H1 (cell line): ENCODE data around the gene EGFLAM.

ENCODE experiments used
- BRCA1 ChIP-seq: IDR thresholded peaks from 2 replicates; pipeline ENCODE4 v1.6.1; 2012; ENCODE audit warnings: low read depth, low read length, improper control_type of control experiment
- CEBPB ChIP-seq: IDR thresholded peaks from 2 replicates; pipeline ENCODE4 v1.6.1; 2012; ENCODE audit warnings: low read depth, low read length
- CREB1 ChIP-seq: IDR thresholded peaks from 2 replicates; pipeline ENCODE4 v1.6.1; 2012; ENCODE audit warnings: inconsistent platforms
- CTBP2 ChIP-seq: IDR thresholded peaks from 2 replicates; pipeline ENCODE4 v1.7.0; 2011; ENCODE audit warnings: borderline replicate concordance, mild to moderate bottlenecking, moderate library complexity, mixed read lengths, low read length; ENCODE audit not compliant: insufficient read depth, insufficient read length
- EP300 ChIP-seq, 2 experiments: IDR thresholded peaks; 1 replicate in 1 of 2; 2 replicates in 1 of 2; pipeline ENCODE4 v1.6.1; 2011 to 2012; ENCODE audit warnings: low read depth in 2 of 2, low read length in 2 of 2, mild to moderate bottlenecking in 2 of 2, borderline replicate concordance in 1 of 2, inconsistent platforms in 1 of 2, moderate library complexity in 1 of 2
- EZH2 ChIP-seq: fragments of 200-600 bp; sonication (generic); IDR thresholded peaks from 2 replicates; pipeline ENCODE4 v1.7.1; 2012; ENCODE audit warnings: low read depth, mild to moderate bottlenecking, moderate library complexity, low read length, inconsistent platforms; ENCODE audit not compliant: severe bottlenecking
- GABPA ChIP-seq: IDR thresholded peaks from 2 replicates; pipeline ENCODE4 v1.6.1; 2011; ENCODE audit warnings: mild to moderate bottlenecking, low read length, moderate library complexity, borderline replicate concordance; ENCODE audit not compliant: insufficient read depth
- HDAC2 ChIP-seq, 2 experiments: fragments of 300-600 bp in 1 of 2; sonication (generic) in 1 of 2; IDR thresholded peaks; 2 replicates each; pipeline ENCODE4 v1.6.1; 2011 to 2012; ENCODE audit warnings: low read depth in 2 of 2, low read length in 2 of 2, mild to moderate bottlenecking in 2 of 2, moderate library complexity in 2 of 2, borderline replicate concordance in 1 of 2, inconsistent platforms in 1 of 2
- POLR2A ChIP-seq, 2 experiments: IDR thresholded peaks; 1 replicate in 1 of 2; 2 replicates in 1 of 2; pipeline ENCODE4 v1.6.1; 2011; ENCODE audit warnings: low read depth in 2 of 2, low read length in 2 of 2, mild to moderate bottlenecking in 2 of 2; ENCODE audit errors: control extremely low read depth in 1 of 2
- RAD21 ChIP-seq, 2 experiments: IDR thresholded peaks in 1 of 2; conservative IDR thresholded peaks in 1 of 2; 2 replicates each; pipeline ENCODE4 v1.6.1; 2011; ENCODE audit warnings: low read depth in 2 of 2, low read length in 2 of 2, improper control_type of control experiment in 1 of 2, inconsistent platforms in 1 of 2, mild to moderate bottlenecking in 1 of 2, moderate library complexity in 1 of 2
- RXRA ChIP-seq: IDR thresholded peaks from 2 replicates; pipeline ENCODE4 v1.6.1; 2011; ENCODE audit warnings: low read depth, mild to moderate bottlenecking, low read length, moderate library complexity; ENCODE audit not compliant: insufficient read depth
- YY1 ChIP-seq: IDR thresholded peaks from 2 replicates; pipeline ENCODE4 v1.6.1; 2011; ENCODE audit warnings: low read depth, mild to moderate bottlenecking, low read length
- TF ChIP-seq, protein P1 (sequence below), 3 experiments: IDR thresholded peaks; 1 replicate in 2 of 3; 2 replicates in 1 of 3; pipeline versions ENCODE4 v1.5.1 to v1.6.1; 2011; ENCODE audit warnings: low read length in 3 of 3, mild to moderate bottlenecking in 3 of 3, inconsistent platforms in 2 of 3, low read depth in 1 of 3, moderate library complexity in 1 of 3; ENCODE audit not compliant: insufficient read depth in 1 of 3; ENCODE audit errors: control extremely low read depth in 1 of 3

DNA sequence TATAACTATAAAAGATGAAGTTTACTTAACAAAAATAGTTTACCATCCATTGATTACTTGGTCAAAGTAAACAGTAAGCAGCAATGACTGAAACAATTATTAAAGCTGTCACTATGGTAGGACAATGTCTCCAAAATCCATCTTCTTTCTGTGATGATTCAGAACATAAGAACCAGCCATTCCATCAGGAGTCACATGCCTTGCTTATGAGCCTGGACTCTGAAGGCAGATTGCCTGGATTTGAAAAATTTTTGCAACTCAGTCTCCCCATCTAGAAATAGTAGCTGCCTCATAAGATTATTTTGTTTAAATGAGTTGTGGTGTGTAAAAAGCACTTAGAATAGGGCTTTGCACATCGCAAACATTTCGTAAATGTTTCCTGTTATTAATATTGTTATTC lies 161.9 kb downstream of the EGFLAM start:
- TF ChIP-seq, protein P1, sequence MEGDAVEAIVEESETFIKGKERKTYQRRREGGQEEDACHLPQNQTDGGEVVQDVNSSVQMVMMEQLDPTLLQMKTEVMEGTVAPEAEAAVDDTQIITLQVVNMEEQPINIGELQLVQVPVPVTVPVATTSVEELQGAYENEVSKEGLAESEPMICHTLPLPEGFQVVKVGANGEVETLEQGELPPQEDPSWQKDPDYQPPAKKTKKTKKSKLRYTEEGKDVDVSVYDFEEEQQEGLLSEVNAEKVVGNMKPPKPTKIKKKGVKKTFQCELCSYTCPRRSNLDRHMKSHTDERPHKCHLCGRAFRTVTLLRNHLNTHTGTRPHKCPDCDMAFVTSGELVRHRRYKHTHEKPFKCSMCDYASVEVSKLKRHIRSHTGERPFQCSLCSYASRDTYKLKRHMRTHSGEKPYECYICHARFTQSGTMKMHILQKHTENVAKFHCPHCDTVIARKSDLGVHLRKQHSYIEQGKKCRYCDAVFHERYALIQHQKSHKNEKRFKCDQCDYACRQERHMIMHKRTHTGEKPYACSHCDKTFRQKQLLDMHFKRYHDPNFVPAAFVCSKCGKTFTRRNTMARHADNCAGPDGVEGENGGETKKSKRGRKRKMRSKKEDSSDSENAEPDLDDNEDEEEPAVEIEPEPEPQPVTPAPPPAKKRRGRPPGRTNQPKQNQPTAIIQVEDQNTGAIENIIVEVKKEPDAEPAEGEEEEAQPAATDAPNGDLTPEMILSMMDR (IDR thresholded peaks at IDR 0.05; ENCODE audit: control extremely low read depth in 1 of 3, insufficient read depth in 1 of 3, low read depth in 1 of 3, low read length in 3 of 3): no peak
- TF ChIP-seq CTBP2: no peak
- TF ChIP-seq CEBPB: no peak
- no peak for TF ChIP-seq HDAC2 (IDR thresholded peaks at IDR 0.05; ENCODE audit: borderline replicate concordance in 1 of 2, low read depth in 2 of 2, low read length in 2 of 2)
- no peak for TF ChIP-seq RAD21 (IDR thresholded peaks at IDR 0.05 in 1 of 2, conservative IDR thresholded peaks at IDR 0.05 in 1 of 2; ENCODE audit: low read depth in 2 of 2, low read length in 2 of 2)
- no peak for TF ChIP-seq BRCA1
- no peak for TF ChIP-seq POLR2A (IDR thresholded peaks at IDR 0.05; ENCODE audit: control extremely low read depth in 1 of 2, low read depth in 2 of 2, low read length in 2 of 2)
- no peak for TF ChIP-seq GABPA
- TF ChIP-seq EZH2: no peak
- TF ChIP-seq RXRA: no peak
- TF ChIP-seq CREB1: no peak
- no peak for TF ChIP-seq EP300 (IDR thresholded peaks at IDR 0.05; ENCODE audit: borderline replicate concordance in 1 of 2, low read depth in 2 of 2, low read length in 2 of 2)
- TF ChIP-seq YY1: no peak
